H9 (cell line): ENCODE results near the gene MYRF. TPM values are rescaled to one million over a fixed set of nuclear protein-coding genes. Genes with fewer than 3 reads are reported as not detected.

Source experiments
- DNase-seq: peaks from one replicate; pipeline ENCODE4 v3.0.0-alpha.2; 2017
- H2AFZ ChIP-seq: one replicate; pipeline ENCODE4 v1.6.1; 2013; ENCODE audit warnings: mild to moderate bottlenecking, low read length, control low read depth, moderate library complexity
- H2AK5ac ChIP-seq: 2 replicates; pipeline ENCODE4 v1.6.1; 2013; ENCODE audit warnings: low read length, control low read depth, mixed read lengths; ENCODE audit not compliant: insufficient read length
- H2BK120ac ChIP-seq: one replicate; pipeline ENCODE4 v1.6.1; 2013; ENCODE audit warnings: low read depth, mild to moderate bottlenecking, low read length, control low read depth, inconsistent platforms; ENCODE audit not compliant: poor library complexity, severe bottlenecking
- H2BK12ac ChIP-seq: 2 replicates; pipeline ENCODE4 v1.6.1; 2013; ENCODE audit warnings: low read length, control low read depth, mixed read lengths, low read depth; ENCODE audit not compliant: insufficient read length
- H2BK15ac ChIP-seq: 2 replicates; pipeline ENCODE4 v1.6.1; 2013; ENCODE audit warnings: low read depth, low read length, control low read depth
- H2BK20ac ChIP-seq: one replicate; pipeline ENCODE4 v1.6.1; 2013; ENCODE audit warnings: low read depth, mild to moderate bottlenecking, low read length, control low read depth, inconsistent platforms; ENCODE audit not compliant: poor library complexity, severe bottlenecking
- H2BK5ac ChIP-seq: 2 replicates; pipeline ENCODE4 v1.6.1; 2013; ENCODE audit warnings: low read length, control low read depth, mixed read lengths; ENCODE audit not compliant: insufficient read length
- H3K14ac ChIP-seq: 2 replicates; pipeline ENCODE4 v1.6.1; 2013; ENCODE audit warnings: low read length, control low read depth; ENCODE audit not compliant: insufficient read depth
- H3K18ac ChIP-seq: 2 replicates; pipeline ENCODE4 v1.6.1; 2013; ENCODE audit warnings: low read depth, mild to moderate bottlenecking, mixed read lengths, low read length, control low read depth; ENCODE audit not compliant: insufficient read length
- H3K23ac ChIP-seq: 2 replicates; pipeline ENCODE4 v1.6.1; 2013; ENCODE audit warnings: low read length, control low read depth, mixed read lengths, low read depth; ENCODE audit not compliant: insufficient read length
- H3K23me2 ChIP-seq: 2 replicates; pipeline ENCODE4 v1.6.1; 2013; ENCODE audit warnings: low read depth, mild to moderate bottlenecking, mixed read lengths, low read length, control low read depth; ENCODE audit not compliant: insufficient read length, poor library complexity, severe bottlenecking
- H3K27ac ChIP-seq: 2 replicates; pipeline ENCODE4 v1.5.1; 2013; ENCODE audit warnings: low read length, control low read depth, mixed read lengths, low read depth; ENCODE audit not compliant: insufficient read length
- H3K27me3 ChIP-seq: 2 replicates; pipeline ENCODE4 v1.6.1; 2013; ENCODE audit warnings: low read length, control low read depth, inconsistent platforms; ENCODE audit not compliant: insufficient read depth
- H3K4ac ChIP-seq: 2 replicates; pipeline ENCODE4 v1.6.1; 2013; ENCODE audit warnings: low read depth, mild to moderate bottlenecking, control low read depth, inconsistent platforms, low read length, moderate library complexity
- H3K4me1 ChIP-seq: 2 replicates; pipeline ENCODE4 v1.6.1; 2013; ENCODE audit warnings: low read length, control low read depth, inconsistent platforms; ENCODE audit not compliant: insufficient read depth
- H3K4me2 ChIP-seq: 2 replicates; pipeline ENCODE4 v1.6.1; 2013; ENCODE audit warnings: low read length, control low read depth, mixed read lengths; ENCODE audit not compliant: insufficient read length, insufficient read depth
- H3K56ac ChIP-seq: 2 replicates; pipeline ENCODE4 v1.6.1; 2013; ENCODE audit warnings: low read depth, mild to moderate bottlenecking, mixed read lengths, low read length, control low read depth; ENCODE audit not compliant: insufficient read length
- H3K79me1 ChIP-seq: 2 replicates; pipeline ENCODE4 v1.6.1; 2013; ENCODE audit warnings: low read depth, mild to moderate bottlenecking, moderate library complexity, low read length, control low read depth, inconsistent platforms; ENCODE audit not compliant: insufficient read depth, poor library complexity, severe bottlenecking
- H3K79me2 ChIP-seq: 2 replicates; pipeline ENCODE4 v1.6.1; 2013; ENCODE audit warnings: low read length, control low read depth, inconsistent platforms; ENCODE audit not compliant: insufficient read depth
- H3K9ac ChIP-seq: 2 replicates; pipeline ENCODE4 v1.6.1; 2013; ENCODE audit warnings: low read length, control low read depth, mixed read lengths; ENCODE audit not compliant: insufficient read length; ENCODE audit errors: extremely low read depth
- H3K9me3 ChIP-seq: one replicate; pipeline ENCODE4 v1.6.1; 2013; ENCODE audit warnings: low read depth, low read length, inconsistent platforms; ENCODE audit not compliant: control insufficient read depth
- H3T11ph ChIP-seq: one replicate; pipeline ENCODE4 v1.6.1; 2013; ENCODE audit warnings: mild to moderate bottlenecking, low read length, control low read depth, inconsistent platforms
- H4K20me1 ChIP-seq: one replicate; pipeline ENCODE4 v1.6.1; 2013; ENCODE audit not compliant: control insufficient read depth, insufficient read length, insufficient read depth
- H4K5ac ChIP-seq: 2 replicates; pipeline ENCODE4 v1.6.1; 2013; ENCODE audit warnings: low read depth, mild to moderate bottlenecking, mixed read lengths, low read length, control low read depth; ENCODE audit not compliant: insufficient read length
- H4K8ac ChIP-seq: replicated peaks from 2 replicates; pipeline ENCODE4 v1.6.1; 2013; ENCODE audit warnings: low read length, control low read depth, mixed read lengths, low read depth; ENCODE audit not compliant: insufficient read length
- H4K91ac ChIP-seq: 2 replicates; pipeline ENCODE4 v1.6.1; 2013; ENCODE audit warnings: low read depth, mild to moderate bottlenecking, moderate library complexity, mixed read lengths, low read length, control low read depth; ENCODE audit not compliant: insufficient read length
- H3K27ac Mint-ChIP-seq, 3 experiments: 2 replicates in 2 of 3; 3 replicates in 1 of 3; pipeline ENCODE4 v1.8.0; 2020 to 2021; ENCODE audit warnings: mixed read lengths in 3 of 3, mild to moderate bottlenecking in 1 of 3, moderate library complexity in 1 of 3
- H3K27me3 Mint-ChIP-seq: 2 replicates; pipeline ENCODE4 v1.8.0; 2021; ENCODE audit warnings: low read depth, mild to moderate bottlenecking, moderate library complexity, mixed read lengths
- H3K36me3 Mint-ChIP-seq, 3 experiments: 2 replicates in 2 of 3; 3 replicates in 1 of 3; pipeline ENCODE4 v1.8.0; 2020 to 2021; ENCODE audit warnings: low read depth in 3 of 3, mixed read lengths in 3 of 3; ENCODE audit not compliant: insufficient read depth in 1 of 3
- H3K4me1 Mint-ChIP-seq, 2 experiments: 2 replicates each; pipeline ENCODE4 v1.8.0; 2020; ENCODE audit warnings: mixed read lengths in 2 of 2
- H3K4me3 Mint-ChIP-seq, 2 experiments: 2 replicates in 1 of 2; 3 replicates in 1 of 2; pipeline ENCODE4 v1.8.0; 2020 to 2021; ENCODE audit warnings: mild to moderate bottlenecking in 2 of 2, mixed read lengths in 2 of 2, moderate library complexity in 1 of 2
- H3K9me3 Mint-ChIP-seq, 2 experiments: 2 replicates in 1 of 2; 3 replicates in 1 of 2; pipeline ENCODE4 v1.8.0; 2020; ENCODE audit warnings: mild to moderate bottlenecking in 2 of 2, mixed read lengths in 2 of 2, moderate library complexity in 1 of 2
- CTCF ChIP-seq: fragments of 200-600 bp; sonication (generic); conservative IDR thresholded peaks from 3 replicates; pipeline ENCODE4 v1.8.0; 2021; ENCODE audit warnings: antibody characterized with exemption, mild to moderate bottlenecking
- WGBS: extraction: QIAGEN DNeasy Blood & Tissue Kit; methylation state at CpG from one replicate; pipeline ENCODE4 v1.1.7; 2013; ENCODE audit warnings: missing lambda C conversion rate, low lambda C conversion rate, mixed read lengths; ENCODE audit not compliant: insufficient read length; ENCODE audit errors: extremely low coverage; 5-methylcytosine and 5-hydroxymethylcytosine counted together
- total RNA-seq: library from RNA; stranded (reverse); gene quantifications from 2 replicates; pipeline ENCODE4 v1.2.1, GENCODE V29; 2021

The MYRF gene
- total RNA-seq, 1 experiment from 2014 or later = 13.9 TPM

- Histone ChIP-seq H3K79me2 (no peaks in the 10 kb centered on the region), H4K5ac (no peak overlapping the region), H3K56ac (no peak overlapping the region), H2BK5ac (no peak overlapping the region), H3K27me3 (no peaks in the 10 kb centered on the region), H3T11ph (no peak overlapping the region), H2BK15ac (no peak overlapping the region), H3K4ac (no peak overlapping the region), H4K8ac (no peak overlapping the region), H3K23ac (no peak overlapping the region), H3K79me1 (no peaks in the 10 kb centered on the region), H3K27ac (no peak overlapping the region), H2BK20ac (no peak overlapping the region), H3K23me2 (no peaks in the 10 kb centered on the region), H2AK5ac (no peak overlapping the region), H3K9ac (no peak overlapping the region), H2BK120ac (no peak overlapping the region), H3K18ac (no peak overlapping the region), H3K14ac (no peak overlapping the region), H2AFZ (no peak overlapping the region), H2BK12ac (no peak overlapping the region), H3K4me2 (no peak overlapping the region), H4K91ac (no peak overlapping the region), H3K9me3 (no peaks in the 10 kb centered on the region), H4K20me1 (no peaks in the 10 kb centered on the region), H3K4me1 (no peaks in the 10 kb centered on the region)
- Mint-ChIP-seq H3K27me3 (no peaks in the 10 kb centered on the region), H3K36me3 (peaks cover 8 to 28% (median 26%) of the 10 kb centered on the region in 3 experiments), H3K4me1 (no peaks in the 10 kb centered on the region), H3K27ac (peak overlapping the region in 2 of 3 experiments; percentile 13 to 64; a peak in 2 of 7 replicates), H3K4me3 (no peak overlapping the region), H3K9me3 (no peaks in the 10 kb centered on the region)
- TF ChIP-seq CTCF = no peak
- no peak for DNase-seq
- no CpG with 5 or more reads among the region's 12 CpGs for WGBS
Observed at GRCh38 chr11:61725781-61726231, 26.6 kb upstream of the MYRF start.
